DND-41 (cell line): ENCODE data around the gene PILRB.
"Not testable (repeated sequence)": the region's sequence is repeated elsewhere in the genome, so short reads cannot be mapped to it uniquely, and the experiment has no call there.

Source experiments
- ATAC-seq: fragments of 200-7000 bp; cut with Tn5 transposase; 3 replicates; pipeline ENCODE4 v1.9.1; 2021; ENCODE audit warnings: low read depth; ENCODE audit not compliant: insufficient read depth
- DNase-seq: peaks from one replicate; pipeline ENCODE4 v3.0.0-alpha.2; 2020
- H2AFZ ChIP-seq: 2 replicates; pipeline ENCODE4 v1.6.0; 2012; ENCODE audit warnings: low read depth, low read length
- H3K27ac ChIP-seq: 2 replicates; pipeline ENCODE4 v1.5.1; 2012; ENCODE audit warnings: low read length, inconsistent platforms
- H3K27me3 ChIP-seq: fragments of 200-600 bp; sonication (generic); 2 replicates; pipeline ENCODE4 v1.6.0; 2012; ENCODE audit warnings: low read length, mild to moderate bottlenecking, inconsistent platforms; ENCODE audit not compliant: insufficient read depth, poor library complexity
- H3K36me3 ChIP-seq: 2 replicates; pipeline ENCODE4 v1.5.1; 2012; ENCODE audit warnings: low read length, inconsistent platforms; ENCODE audit not compliant: insufficient read depth
- H3K4me1 ChIP-seq: 2 replicates; pipeline ENCODE4 v1.5.1; 2012; ENCODE audit warnings: mild to moderate bottlenecking, low read length; ENCODE audit not compliant: insufficient read depth
- H3K4me2 ChIP-seq: 2 replicates; pipeline ENCODE4 v1.6.0; 2012; ENCODE audit warnings: mild to moderate bottlenecking, moderate library complexity, low read length, inconsistent platforms; ENCODE audit not compliant: insufficient read depth
- H3K4me3 ChIP-seq, 2 experiments: fragments of 200-600 bp in 1 of 2; shearing (Covaris generic) in 1 of 2; 2 replicates each; pipeline ENCODE4 v1.5.1; 2012 to 2016; ENCODE audit warnings: inconsistent platforms in 2 of 2, low read length in 2 of 2, mild to moderate bottlenecking in 2 of 2, low read depth in 1 of 2, moderate library complexity in 1 of 2
- H3K79me2 ChIP-seq: 2 replicates; pipeline ENCODE4 v1.6.0; 2012; ENCODE audit warnings: low read length, inconsistent platforms; ENCODE audit not compliant: insufficient read depth
- H3K9ac ChIP-seq: 2 replicates; pipeline ENCODE4 v1.6.0; 2012; ENCODE audit warnings: low read depth, mild to moderate bottlenecking, inconsistent platforms, low read length, moderate library complexity
- H3K9me3 ChIP-seq: 2 replicates; pipeline ENCODE4 v1.5.1; 2012; ENCODE audit warnings: low read length, moderate library complexity, mild to moderate bottlenecking, inconsistent platforms; ENCODE audit not compliant: insufficient read depth, severe bottlenecking
- H4K20me1 ChIP-seq: 2 replicates; pipeline ENCODE4 v1.6.0; 2012; ENCODE audit warnings: low read length; ENCODE audit not compliant: insufficient read depth
- EZH2 ChIP-seq: IDR thresholded peaks from 3 replicates; pipeline ENCODE4 v1.6.1; 2012; ENCODE audit warnings: borderline replicate concordance, low read depth, mild to moderate bottlenecking, moderate library complexity, low read length, inconsistent platforms; ENCODE audit not compliant: severe bottlenecking
- TF ChIP-seq, protein P1 (sequence below): IDR thresholded peaks from 2 replicates; pipeline ENCODE4 v1.5.1; 2012; ENCODE audit warnings: borderline replicate concordance, low read length, moderate library complexity, mild to moderate bottlenecking; ENCODE audit not compliant: poor library complexity, severe bottlenecking; ENCODE audit errors: extremely low read depth

PILRB gene

GRCh38 chr7:100373261-100373831 is 15.4 kb downstream of the PILRB start, which contains the start of gene PILRA:
Gene PILRA, plus strand, starts transcription at chr7:100373487. Its CDS starts 170 bp downstream, at chr7:100373657.
- DNase-seq: no peak
- TF ChIP-seq, protein P1, sequence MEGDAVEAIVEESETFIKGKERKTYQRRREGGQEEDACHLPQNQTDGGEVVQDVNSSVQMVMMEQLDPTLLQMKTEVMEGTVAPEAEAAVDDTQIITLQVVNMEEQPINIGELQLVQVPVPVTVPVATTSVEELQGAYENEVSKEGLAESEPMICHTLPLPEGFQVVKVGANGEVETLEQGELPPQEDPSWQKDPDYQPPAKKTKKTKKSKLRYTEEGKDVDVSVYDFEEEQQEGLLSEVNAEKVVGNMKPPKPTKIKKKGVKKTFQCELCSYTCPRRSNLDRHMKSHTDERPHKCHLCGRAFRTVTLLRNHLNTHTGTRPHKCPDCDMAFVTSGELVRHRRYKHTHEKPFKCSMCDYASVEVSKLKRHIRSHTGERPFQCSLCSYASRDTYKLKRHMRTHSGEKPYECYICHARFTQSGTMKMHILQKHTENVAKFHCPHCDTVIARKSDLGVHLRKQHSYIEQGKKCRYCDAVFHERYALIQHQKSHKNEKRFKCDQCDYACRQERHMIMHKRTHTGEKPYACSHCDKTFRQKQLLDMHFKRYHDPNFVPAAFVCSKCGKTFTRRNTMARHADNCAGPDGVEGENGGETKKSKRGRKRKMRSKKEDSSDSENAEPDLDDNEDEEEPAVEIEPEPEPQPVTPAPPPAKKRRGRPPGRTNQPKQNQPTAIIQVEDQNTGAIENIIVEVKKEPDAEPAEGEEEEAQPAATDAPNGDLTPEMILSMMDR: no peak
- TF ChIP-seq EZH2: no peak
- no peak within 1 kb of the TSS for H3K4me3 ChIP-seq
- peak within 1 kb of the TSS; percentile 76 for H2AFZ ChIP-seq
- no peaks in the 10 kb centered on the region for H3K79me2 ChIP-seq
- H3K27me3 ChIP-seq: no peaks in the 10 kb centered on the region
- no peak for ATAC-seq
- peaks cover 13% of the 10 kb centered on the region for H3K4me1 ChIP-seq
- peak within 1 kb of the TSS; percentile 61 for H3K27ac ChIP-seq
- no peaks in the 10 kb centered on the region for H3K9me3 ChIP-seq
- H3K4me2 ChIP-seq: no peak within 1 kb of the TSS
- H4K20me1 ChIP-seq: peaks cover 3% of the 10 kb centered on the region; the same call in 1 of the 2 replicates
- peaks cover 5% of the 10 kb centered on the region for H3K36me3 ChIP-seq
- H3K9ac ChIP-seq: no peak within 1 kb of the TSS

DNA sequence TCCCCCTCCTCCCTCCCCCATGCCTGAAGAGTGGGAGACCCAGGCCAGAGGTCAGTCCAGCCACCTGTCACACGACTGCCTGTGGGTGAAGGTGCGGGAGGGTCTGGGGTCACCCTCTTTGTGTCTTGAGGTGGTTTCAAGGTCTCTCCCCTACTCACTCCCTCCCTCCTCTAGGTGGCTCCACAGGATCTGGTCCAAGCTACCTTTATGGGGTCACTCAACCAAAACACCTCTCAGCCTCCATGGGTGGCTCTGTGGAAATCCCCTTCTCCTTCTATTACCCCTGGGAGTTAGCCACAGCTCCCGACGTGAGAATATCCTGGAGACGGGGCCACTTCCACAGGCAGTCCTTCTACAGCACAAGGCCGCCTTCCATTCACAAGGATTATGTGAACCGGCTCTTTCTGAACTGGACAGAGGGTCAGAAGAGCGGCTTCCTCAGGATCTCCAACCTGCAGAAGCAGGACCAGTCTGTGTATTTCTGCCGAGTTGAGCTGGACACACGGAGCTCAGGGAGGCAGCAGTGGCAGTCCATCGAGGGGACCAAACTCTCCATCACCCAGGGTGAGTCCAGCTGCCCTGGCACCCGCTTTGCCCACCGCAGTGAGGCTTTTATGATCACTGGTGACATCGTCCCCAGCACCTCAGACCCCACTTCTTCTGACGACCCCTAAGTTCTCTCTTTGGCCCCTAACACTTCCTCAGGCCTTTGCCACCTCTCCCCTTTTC is 16.1 kb downstream of the PILRB start:
- not testable (repeated sequence) for H3K9ac ChIP-seq, H3K9me3 ChIP-seq, H3K27me3 ChIP-seq, H3K36me3 ChIP-seq, H3K27ac ChIP-seq, DNase-seq, H3K79me2 ChIP-seq, H2AFZ ChIP-seq, ATAC-seq, H4K20me1 ChIP-seq, H3K4me2 ChIP-seq, H3K4me3 ChIP-seq
- H3K4me1 ChIP-seq: peaks cover 13% of the 10 kb centered on the region
- TF ChIP-seq, protein P1: peak; percentile 37

GRCh38 chr7:100374601-100375000 is 16.7 kb downstream of the PILRB start:
- Histone ChIP-seq H3K79me2 (no peaks in the 10 kb centered on the region), H3K4me1 (peaks cover 13% of the 10 kb centered on the region), H4K20me1 (no peaks in the 10 kb centered on the region), H2AFZ (no peak overlapping the region), H3K36me3 (no peaks in the 10 kb centered on the region), H3K27ac (no peak overlapping the region), H3K4me2 (no peak overlapping the region), H3K4me3 (no peak overlapping the region), H3K9me3 (no peaks in the 10 kb centered on the region), H3K9ac (no peak overlapping the region), H3K27me3 (no peaks in the 10 kb centered on the region)
- ATAC-seq (no peak), DNase-seq (no peak)
- TF ChIP-seq EZH2: no peak
- TF ChIP-seq, protein P1: no peak
